T-cell (primary cell): ENCODE measurements around the gene MEGF10. TPM values are rescaled to one million over a fixed set of nuclear protein-coding genes. Genes with fewer than 3 reads are reported as not detected.

Experiments
- ATAC-seq, 4 experiments: fragments of 200-7000 bp in 3 of 4; fragments of 150-1000 bp in 1 of 4; cut with Tn5 transposase; replicated peaks in 1 of 4; 1 replicate in 3 of 4; 2 replicates in 1 of 4; pipeline ENCODE4 v1.10.0; 2021; ENCODE audit warnings: moderate library complexity in 3 of 4, mild to moderate bottlenecking in 2 of 4, moderate number of reproducible peaks in 1 of 4
- CTCF ChIA-PET, 2 donors: fragments of 300-600 bp; sonication (Branson Sonifier 250); formaldehyde crosslinking; loops; one replicate each; lab custom pipeline; 2022; ENCODE audit warnings: antibody characterized with exemption in 2 of 2; lab: Charles Lee
- POLR2A ChIA-PET, 2 donors: fragments of 300-600 bp; sonication (Branson Sonifier 250); formaldehyde crosslinking; loops; one replicate each; lab custom pipeline; 2022; ENCODE audit warnings: antibody characterized with exemption in 2 of 2; lab: Charles Lee
- DNase-seq, 35 experiments: peaks; one replicate each; pipeline versions ENCODE4 v3.0.0 to v3.0.0-alpha.2; 2013 to 2023
- H3K27ac ChIP-seq: one replicate; pipeline ENCODE4 v1.5.1; 2013; ENCODE audit warnings: low read length
- H3K27me3 ChIP-seq, 2 experiments: replicated peaks in 1 of 2; 1 replicate in 1 of 2; 2 replicates in 1 of 2; pipeline versions ENCODE4 v1.6.1 to v1.7.0; 2013; ENCODE audit warnings: low read length in 1 of 2, mixed read lengths in 1 of 2; ENCODE audit not compliant: control insufficient read depth in 2 of 2, insufficient read depth in 2 of 2; ENCODE audit errors: extremely low read depth in 1 of 2
- H3K36me3 ChIP-seq, 2 donors: 1 replicate in 1 of 2; 2 replicates in 1 of 2; pipeline versions ENCODE4 v1.6.1 to v1.7.0; 2013; ENCODE audit warnings: low read length in 1 of 2; ENCODE audit not compliant: control insufficient read depth in 2 of 2, insufficient read depth in 1 of 2; ENCODE audit errors: extremely low read depth in 1 of 2
- H3K4me1 ChIP-seq, 2 experiments: 1 replicate in 1 of 2; 2 replicates in 1 of 2; pipeline versions ENCODE4 v1.6.1 to v1.7.0; 2013; ENCODE audit warnings: low read length in 2 of 2, mixed read lengths in 1 of 2; ENCODE audit not compliant: insufficient read depth in 2 of 2, control insufficient read depth in 1 of 2; ENCODE audit errors: extremely low read depth in 1 of 2
- H3K4me3 ChIP-seq, 2 donors: 1 replicate in 1 of 2; 2 replicates in 1 of 2; pipeline versions ENCODE4 v1.5.1 to v1.7.0; 2013; ENCODE audit warnings: mild to moderate bottlenecking in 2 of 2, low read length in 1 of 2, moderate library complexity in 1 of 2; ENCODE audit not compliant: control insufficient read depth in 1 of 2; ENCODE audit errors: extremely low read depth in 1 of 2
- H3K9me3 ChIP-seq: 2 replicates; pipeline ENCODE4 v1.7.0; 2013
- H3K27ac Mint-ChIP-seq, 2 donors: one replicate each; pipeline ENCODE4 v1.8.0; 2020 to 2021; ENCODE audit warnings: mild to moderate bottlenecking in 2 of 2, mixed read lengths in 2 of 2
- H3K27me3 Mint-ChIP-seq, 2 donors: one replicate each; pipeline ENCODE4 v1.8.0; 2021 to 2022; ENCODE audit warnings: mixed read lengths in 2 of 2
- H3K36me3 Mint-ChIP-seq: one replicate; pipeline ENCODE4 v1.8.0; 2021; ENCODE audit warnings: mixed read lengths
- H3K4me1 Mint-ChIP-seq, 3 donors: one replicate each; pipeline ENCODE4 v1.8.0; 2020 to 2022; ENCODE audit warnings: mixed read lengths in 3 of 3, mild to moderate bottlenecking in 1 of 3
- H3K4me3 Mint-ChIP-seq, 3 donors: one replicate each; pipeline ENCODE4 v1.8.0; 2020 to 2022; ENCODE audit warnings: mild to moderate bottlenecking in 3 of 3, mixed read lengths in 3 of 3, moderate library complexity in 3 of 3
- H3K9me3 Mint-ChIP-seq, 3 donors: one replicate each; pipeline ENCODE4 v1.8.0; 2020 to 2022; ENCODE audit warnings: mixed read lengths in 3 of 3
- WGBS: methylation state at CpG from one replicate; pipeline ENCODE4 v1.1.5; 2013; ENCODE audit warnings: missing lambda C conversion rate; ENCODE audit not compliant: insufficient coverage; 5-methylcytosine and 5-hydroxymethylcytosine counted together
- total RNA-seq, 35 experiments: library from RNA in 6 of 35; stranded (reverse) in 6 of 35; fragments of 120-200 nt in 1 of 35; gene quantifications; one replicate each; pipeline versions ENCODE4 v1.2.1 to v1.2.4 and lab custom pipeline; 2013 to 2026

The MEGF10 gene
- total RNA-seq, 5 donors from 2014 or later (not counting 1 experiment from before 2014, with no cell fraction given) = 0.06 to 0.89 (median 0.47) TPM; not detected in 2

GRCh38 chr5:127404190-127404589 is 113.6 kb downstream of the MEGF10 start:
- Mint-ChIP-seq H3K4me1 (no peaks in the 10 kb centered on the region), H3K27ac (no peak overlapping the region)

GRCh38 chr5:127406326-127407121 is 115.9 kb downstream of the MEGF10 start:
- Mint-ChIP-seq H3K4me1 (peaks cover 1 to 6% (median 3%) of the 10 kb centered on the region in 3 donors), H3K27me3 (peaks cover 9 to 12% of the 10 kb centered on the region in 2 donors), H3K4me3 (no peak overlapping the region), H3K9me3 (no peaks in the 10 kb centered on the region), H3K27ac (no peak overlapping the region), H3K36me3 (no peaks in the 10 kb centered on the region)
- ATAC-seq (no peak), DNase-seq (no peak)
- no peaks in the 10 kb centered on the region for H3K36me3 ChIP-seq
- POLR2A ChIA-PET = interaction anchor here in 1 of 2 donors (0.7 kb wide), 1 partner anchor 454 kb away, joined by 3 read pairs; no protein-coding TSS in a partner anchor
- no peaks in the 10 kb centered on the region for H3K9me3 ChIP-seq
- no peak overlapping the region for H3K4me3 ChIP-seq
- CTCF ChIA-PET = interaction anchor here in 1 of 2 donors (0.7 kb wide), 1 partner anchor 11 kb away, joined by 3 read pairs; no protein-coding TSS in a partner anchor
- H3K4me1 ChIP-seq = no peaks in the 10 kb centered on the region
- H3K27ac ChIP-seq = no peak overlapping the region
- WGBS = 93% methylated on average over 5 of the region's 9 CpGs
- peaks cover 0 to 7% of the 10 kb centered on the region in 2 experiments for H3K27me3 ChIP-seq

More at GRCh38 chr5:127404190-127404589, 113.6 kb downstream of the MEGF10 start:
- Mint-ChIP-seq H3K27me3 (peaks cover 9 to 15% of the 10 kb centered on the region in 2 donors), H3K4me3 (no peak overlapping the region), H3K36me3 (no peaks in the 10 kb centered on the region), H3K9me3 (no peaks in the 10 kb centered on the region)
- Histone ChIP-seq H3K9me3 (no peaks in the 10 kb centered on the region), H3K4me1 (no peaks in the 10 kb centered on the region), H3K4me3 (no peak overlapping the region), H3K27me3 (peaks cover 0 to 7% of the 10 kb centered on the region in 2 experiments), H3K36me3 (no peaks in the 10 kb centered on the region), H3K27ac (no peak overlapping the region)
- ATAC-seq (no peak), DNase-seq (no peak)
- ChIA-PET CTCF (interaction anchor here in 1 of 2 donors (0.6 kb wide), 1 partner anchor 227 kb away, joined by 3 read pairs; no protein-coding TSS in a partner anchor), POLR2A (no interaction called here)
- WGBS = no CpG with 5 or more reads among the region's 3 CpGs

GRCh38 chr5:127409246-127409917 is 118.8 kb downstream of the MEGF10 start:
- H3K36me3 ChIP-seq = no peaks in the 10 kb centered on the region
- 85% methylated on average over 3 of the region's 10 CpGs for WGBS
- no peaks in the 10 kb centered on the region for H3K4me1 ChIP-seq
- Mint-ChIP-seq H3K4me3 (no peak overlapping the region), H3K27ac (no peak overlapping the region), H3K27me3 (peaks cover 7 to 8% of the 10 kb centered on the region in 2 donors), H3K36me3 (no peaks in the 10 kb centered on the region), H3K9me3 (no peaks in the 10 kb centered on the region), H3K4me1 (peaks cover 1 to 6% (median 3%) of the 10 kb centered on the region in 3 donors)
- ATAC-seq (no peak), DNase-seq (no peak)
- POLR2A ChIA-PET = no interaction called here
- H3K4me3 ChIP-seq = no peak overlapping the region
- H3K27ac ChIP-seq = no peak overlapping the region
- H3K27me3 ChIP-seq = peaks cover 0 to 7% of the 10 kb centered on the region in 2 experiments
- no peaks in the 10 kb centered on the region for H3K9me3 ChIP-seq
- CTCF ChIA-PET = no interaction called here

GRCh38 chr5:127409921-127410675 is 119.5 kb downstream of the MEGF10 start:
- Mint-ChIP-seq H3K27me3 (peaks cover 6 to 7% of the 10 kb centered on the region in 2 donors), H3K9me3 (no peaks in the 10 kb centered on the region), H3K4me1 (peaks cover 1 to 6% (median 3%) of the 10 kb centered on the region in 3 donors), H3K4me3 (no peak overlapping the region), H3K36me3 (no peaks in the 10 kb centered on the region), H3K27ac (no peak overlapping the region)
- Histone ChIP-seq H3K27me3 (peaks cover 0 to 3% of the 10 kb centered on the region in 2 experiments), H3K27ac (no peak overlapping the region), H3K4me3 (no peak overlapping the region), H3K4me1 (no peaks in the 10 kb centered on the region), H3K9me3 (no peaks in the 10 kb centered on the region), H3K36me3 (no peaks in the 10 kb centered on the region)
- DNase-seq (no peak), ATAC-seq (no peak)
- ChIA-PET CTCF (no interaction called here), POLR2A (no interaction called here)
- WGBS = 90% methylated on average over 13 of the region's 15 CpGs

GRCh38 chr5:127410959-127411358 is 120.4 kb downstream of the MEGF10 start:
- H3K4me3 Mint-ChIP-seq = no peak overlapping the region
- CTCF ChIA-PET = interaction anchor here in 1 of 2 donors (0.6 kb wide), 1 partner anchor 80 kb away, joined by 8 read pairs; no protein-coding TSS in a partner anchor
- DNase-seq = no peak
- H3K27ac Mint-ChIP-seq = peak overlapping the region in 1 of 2 donors; percentile 5
- peaks cover 0 to 3% of the 10 kb centered on the region in 2 experiments for H3K27me3 ChIP-seq
- H3K9me3 Mint-ChIP-seq = no peaks in the 10 kb centered on the region
- peaks cover 1 to 6% (median 3%) of the 10 kb centered on the region in 3 donors for H3K4me1 Mint-ChIP-seq
- POLR2A ChIA-PET = no interaction called here
- no peaks in the 10 kb centered on the region for H3K36me3 ChIP-seq
- no peaks in the 10 kb centered on the region for H3K9me3 ChIP-seq
- no peak overlapping the region for H3K27ac ChIP-seq
- ATAC-seq = no peak
- H3K4me1 ChIP-seq = no peaks in the 10 kb centered on the region
- H3K27me3 Mint-ChIP-seq = peaks cover 4 to 7% of the 10 kb centered on the region in 2 donors
- H3K36me3 Mint-ChIP-seq = no peaks in the 10 kb centered on the region
- WGBS = 0% methylated on average over 2 of the region's 4 CpGs
- no peak overlapping the region for H3K4me3 ChIP-seq

GRCh38 chr5:127411381-127411780 is 120.8 kb downstream of the MEGF10 start:
- no peak overlapping the region for H3K4me3 Mint-ChIP-seq
- WGBS = no CpG with 5 or more reads among the region's 5 CpGs
- H3K27ac ChIP-seq = no peak overlapping the region
- ChIA-PET POLR2A (no interaction called here), CTCF (interaction anchor here in 1 of 2 donors (0.6 kb wide), 1 partner anchor 79 kb away, joined by 8 read pairs; no protein-coding TSS in a partner anchor)
- ATAC-seq (no peak), DNase-seq (no peak)
- no peaks in the 10 kb centered on the region for H3K4me1 ChIP-seq
- H3K36me3 Mint-ChIP-seq = no peaks in the 10 kb centered on the region
- no peaks in the 10 kb centered on the region for H3K9me3 Mint-ChIP-seq
- no peak overlapping the region for H3K4me3 ChIP-seq
- no peak overlapping the region for H3K27ac Mint-ChIP-seq
- peaks cover 0 to 2% of the 10 kb centered on the region in 2 experiments for H3K27me3 ChIP-seq
- H3K9me3 ChIP-seq = no peaks in the 10 kb centered on the region
- peaks cover 1 to 6% (median 3%) of the 10 kb centered on the region in 3 donors for H3K4me1 Mint-ChIP-seq
- H3K36me3 ChIP-seq = no peaks in the 10 kb centered on the region
- peaks cover 3 to 6% of the 10 kb centered on the region in 2 donors for H3K27me3 Mint-ChIP-seq
